ENCODE measurements around the gene TEX30.
A peak's percentile ranks its signal among the peaks of the same experiment; 100 is the strongest.
"Not testable (repeated sequence)": the region's sequence is repeated elsewhere in the genome, so short reads cannot be mapped to it uniquely, and the experiment has no call there.

TEX30 gene

GRCh38 chr13:102773441-102774213 is at the start of gene TEX30:
Gene TEX30, minus strand, starts transcription at chr13:102773786. Its CDS starts 3,760 bp downstream, at chr13:102770026.
- peak; percentile 82 for DNase-seq (ENCODE audit: low read depth)

- DNase-seq (ENCODE audit: low read depth), result no peak
These were observed 44.3 kb upstream of the TEX30 start for GRCh38 chr13:102817907-102818306.

- DNase-seq (ENCODE audit: low read depth), result no peak
These were observed 43.7 kb upstream of the TEX30 start for GRCh38 chr13:102817241-102817640.

- DNase-seq (ENCODE audit: low read depth), result no peak
These were observed 43.1 kb upstream of the TEX30 start for GRCh38 chr13:102816708-102817107.

- no peak for DNase-seq (ENCODE audit: low read depth)
These were observed 42.2 kb upstream of the TEX30 start for GRCh38 chr13:102815788-102816187.

GRCh38 chr13:102814793-102815192 is 41.2 kb upstream of the TEX30 start:
- DNase-seq (ENCODE audit: low read depth), result no peak

GRCh38 chr13:102814025-102814607 is 40.5 kb upstream of the TEX30 start:
- DNase-seq (ENCODE audit: low read depth), result no peak

- no peak for DNase-seq (ENCODE audit: low read depth)
These were observed 39.2 kb upstream of the TEX30 start for GRCh38 chr13:102812611-102813287.

- DNase-seq (ENCODE audit: low read depth), result no peak
These were observed 34.1 kb upstream of the TEX30 start for GRCh38 chr13:102807699-102808098.

- DNase-seq (ENCODE audit: low read depth), result no peak
These were observed 32.1 kb upstream of the TEX30 start for GRCh38 chr13:102805680-102806079.

GRCh38 chr13:102800145-102801041 is 26.8 kb upstream of the TEX30 start:
- DNase-seq (ENCODE audit: low read depth), result peak; percentile 82

GRCh38 chr13:102799426-102800144 is 26.0 kb upstream of the TEX30 start:
- DNase-seq (ENCODE audit: low read depth), result no peak

- peak; percentile 74 for DNase-seq (ENCODE audit: low read depth)
These were observed 25.2 kb upstream of the TEX30 start, which contains the start of the genes BIVM and POGLUT2 for GRCh38 chr13:102798581-102799425. Gene BIVM, plus strand, starts transcription at chr13:102799119. Its CDS starts 8,149 bp downstream, at chr13:102807268. Gene POGLUT2, minus strand, starts transcription at chr13:102798976. Its CDS starts 306 bp downstream, at chr13:102798670.

- DNase-seq (ENCODE audit: low read depth), result no peak
These were observed 20.2 kb upstream of the TEX30 start for GRCh38 chr13:102793611-102794355.

GRCh38 chr13:102792396-102792795 is 18.8 kb upstream of the TEX30 start:
- no peak for DNase-seq (ENCODE audit: low read depth)

- DNase-seq (ENCODE audit: low read depth), result no peak
These were observed 15.1 kb upstream of the TEX30 start for GRCh38 chr13:102788683-102789082.

- no peak for DNase-seq (ENCODE audit: low read depth)
These were observed 10.9 kb upstream of the TEX30 start for GRCh38 chr13:102784483-102784882.

GRCh38 chr13:102781591-102781990 is 8.0 kb upstream of the TEX30 start:
- no peak for DNase-seq (ENCODE audit: low read depth)

GRCh38 chr13:102780656-102781055 is 7.1 kb upstream of the TEX30 start:
- DNase-seq (ENCODE audit: low read depth), result not testable (repeated sequence)
